Stimulated activated memory B cell treated with anti-CD40 and anti-IgM and Interleukin-4, amounts not matched to agents 10 μg/mL and 1 μg/mL and 100 μg/mL, for 72 hours (primary cell): ENCODE data around the gene VAMP8.
"Not testable (repeated sequence)": the region's sequence is repeated elsewhere in the genome, so short reads cannot be mapped to it uniquely, and the experiment has no call there.

Source experiments
- ATAC-seq: fragments of 150-1000 bp; cut with Tn5 transposase; 2 replicates; pipeline ENCODE4 v1.10.0; 2021
- H3K27ac Mint-ChIP-seq: one replicate; pipeline ENCODE4 v1.8.0; 2022; ENCODE audit warnings: mild to moderate bottlenecking, mixed read lengths
- H3K27me3 Mint-ChIP-seq: one replicate; pipeline ENCODE4 v1.8.0; 2022; ENCODE audit warnings: mixed read lengths
- H3K36me3 Mint-ChIP-seq: one replicate; pipeline ENCODE4 v1.8.0; 2022; ENCODE audit warnings: mixed read lengths
- H3K4me1 Mint-ChIP-seq: one replicate; pipeline ENCODE4 v1.8.0; 2022; ENCODE audit warnings: mixed read lengths
- H3K4me3 Mint-ChIP-seq: one replicate; pipeline ENCODE4 v1.8.0; 2022; ENCODE audit warnings: mild to moderate bottlenecking, moderate library complexity, mixed read lengths
- H3K9me3 Mint-ChIP-seq: one replicate; pipeline ENCODE4 v1.8.0; 2022; ENCODE audit warnings: mixed read lengths

The VAMP8 gene

GRCh38 chr2:85541753-85542457, 35.5 kb upstream of the VAMP8 start:
- H3K27ac Mint-ChIP-seq: peak overlapping the region; percentile 19
- H3K4me1 Mint-ChIP-seq: peaks cover 41% of the 10 kb centered on the region
- peak overlapping the region; percentile 36 for H3K4me3 Mint-ChIP-seq
- H3K27me3 Mint-ChIP-seq: no peaks in the 10 kb centered on the region
- H3K36me3 Mint-ChIP-seq: peaks cover 39% of the 10 kb centered on the region
- no peaks in the 10 kb centered on the region for H3K9me3 Mint-ChIP-seq
- ATAC-seq: no peak

GRCh38 chr2:85542777-85543176, 34.6 kb upstream of the VAMP8 start:
- H3K36me3 Mint-ChIP-seq: peaks cover 39% of the 10 kb centered on the region
- H3K4me1 Mint-ChIP-seq: peaks cover 36% of the 10 kb centered on the region
- H3K4me3 Mint-ChIP-seq: no peak overlapping the region
- H3K27ac Mint-ChIP-seq: no peak overlapping the region
- H3K27me3 Mint-ChIP-seq: no peaks in the 10 kb centered on the region
- no peak for ATAC-seq
- no peaks in the 10 kb centered on the region for H3K9me3 Mint-ChIP-seq

- not testable (repeated sequence) for ATAC-seq
- peaks cover 39% of the 10 kb centered on the region for H3K36me3 Mint-ChIP-seq
Observed at GRCh38 chr2:85544254-85544691, 33.1 kb upstream of the VAMP8 start.

GRCh38 chr2:85544915-85545779, 32.2 kb upstream of the VAMP8 start:
- not testable (repeated sequence) for H3K27ac Mint-ChIP-seq, ATAC-seq, H3K27me3 Mint-ChIP-seq, H3K9me3 Mint-ChIP-seq, H3K4me3 Mint-ChIP-seq
- H3K4me1 Mint-ChIP-seq: peaks cover 29% of the 10 kb centered on the region
- H3K36me3 Mint-ChIP-seq: peaks cover 37% of the 10 kb centered on the region

More at GRCh38 chr2:85544254-85544691, 33.1 kb upstream of the VAMP8 start:
- not testable (repeated sequence) for H3K4me3 Mint-ChIP-seq, H3K9me3 Mint-ChIP-seq, H3K27me3 Mint-ChIP-seq, H3K27ac Mint-ChIP-seq
- H3K4me1 Mint-ChIP-seq: peaks cover 32% of the 10 kb centered on the region

- no peak overlapping the region for H3K4me3 Mint-ChIP-seq
- ATAC-seq: no peak
- H3K27ac Mint-ChIP-seq: no peak overlapping the region
- no peaks in the 10 kb centered on the region for H3K9me3 Mint-ChIP-seq
- H3K36me3 Mint-ChIP-seq: peaks cover 37% of the 10 kb centered on the region
- H3K4me1 Mint-ChIP-seq: peaks cover 22% of the 10 kb centered on the region
- H3K27me3 Mint-ChIP-seq: no peaks in the 10 kb centered on the region
Observed at GRCh38 chr2:85545780-85546240, 31.6 kb upstream of the VAMP8 start.

GRCh38 chr2:85547089-85547858, 30.1 kb upstream of the VAMP8 start:
- Mint-ChIP-seq H3K9me3 (no peaks in the 10 kb centered on the region), H3K4me1 (peaks cover 14% of the 10 kb centered on the region), H3K4me3 (no peak overlapping the region), H3K36me3 (peaks cover 44% of the 10 kb centered on the region), H3K27ac (peak overlapping the region; percentile 26), H3K27me3 (no peaks in the 10 kb centered on the region)
- ATAC-seq: no peak

- Mint-ChIP-seq H3K36me3 (peaks cover 44% of the 10 kb centered on the region), H3K9me3 (no peaks in the 10 kb centered on the region), H3K27me3 (no peaks in the 10 kb centered on the region), H3K4me1 (peaks cover 8% of the 10 kb centered on the region), H3K4me3 (no peak overlapping the region), H3K27ac (peak overlapping the region; percentile 26)
- no peak for ATAC-seq
Observed at GRCh38 chr2:85547859-85548607, 29.4 kb upstream of the VAMP8 start.

GRCh38 chr2:85548608-85548900, 28.8 kb upstream of the VAMP8 start:
- Mint-ChIP-seq H3K4me1 (peaks cover 5% of the 10 kb centered on the region), H3K9me3 (no peaks in the 10 kb centered on the region), H3K27ac (peak overlapping the region; percentile 26), H3K36me3 (peaks cover 42% of the 10 kb centered on the region), H3K4me3 (no peak overlapping the region), H3K27me3 (no peaks in the 10 kb centered on the region)
- ATAC-seq: no peak

GRCh38 chr2:85549095-85549494, 28.3 kb upstream of the VAMP8 start:
- H3K4me1 Mint-ChIP-seq: peaks cover 5% of the 10 kb centered on the region
- peaks cover 43% of the 10 kb centered on the region for H3K36me3 Mint-ChIP-seq
- H3K4me3 Mint-ChIP-seq: no peak overlapping the region
- ATAC-seq: no peak
- no peak overlapping the region for H3K27ac Mint-ChIP-seq
- no peaks in the 10 kb centered on the region for H3K27me3 Mint-ChIP-seq
- no peaks in the 10 kb centered on the region for H3K9me3 Mint-ChIP-seq

- Mint-ChIP-seq H3K9me3 (no peaks in the 10 kb centered on the region), H3K36me3 (peaks cover 43% of the 10 kb centered on the region), H3K27ac (no peak overlapping the region), H3K4me3 (no peak overlapping the region), H3K27me3 (no peaks in the 10 kb centered on the region), H3K4me1 (peaks cover 5% of the 10 kb centered on the region)
- no peak for ATAC-seq
Observed at GRCh38 chr2:85549826-85550225, 27.6 kb upstream of the VAMP8 start.

- Mint-ChIP-seq H3K4me1 (peaks cover 5% of the 10 kb centered on the region), H3K4me3 (no peak overlapping the region), H3K27ac (no peak overlapping the region), H3K27me3 (no peaks in the 10 kb centered on the region), H3K36me3 (peaks cover 50% of the 10 kb centered on the region), H3K9me3 (no peaks in the 10 kb centered on the region)
- ATAC-seq: no peak
Observed at GRCh38 chr2:85550486-85550885, 26.9 kb upstream of the VAMP8 start.

- peaks cover 5% of the 10 kb centered on the region for H3K4me1 Mint-ChIP-seq
- ATAC-seq: peak; percentile 90
- H3K27ac Mint-ChIP-seq: no peak overlapping the region
- H3K9me3 Mint-ChIP-seq: no peaks in the 10 kb centered on the region
- no peak overlapping the region for H3K4me3 Mint-ChIP-seq
- peaks cover 57% of the 10 kb centered on the region for H3K36me3 Mint-ChIP-seq
- H3K27me3 Mint-ChIP-seq: no peaks in the 10 kb centered on the region
Observed at GRCh38 chr2:85551698-85552678, 25.4 kb upstream of the VAMP8 start.

- no peaks in the 10 kb centered on the region for H3K27me3 Mint-ChIP-seq
- peaks cover 11% of the 10 kb centered on the region for H3K4me1 Mint-ChIP-seq
- H3K4me3 Mint-ChIP-seq: no peak overlapping the region
- no peak for ATAC-seq
- no peaks in the 10 kb centered on the region for H3K9me3 Mint-ChIP-seq
- no peak overlapping the region for H3K27ac Mint-ChIP-seq
- H3K36me3 Mint-ChIP-seq: peaks cover 63% of the 10 kb centered on the region
Observed at GRCh38 chr2:85553184-85553583, 24.2 kb upstream of the VAMP8 start.
